Mesenchymal stem cell (in vitro differentiated cells and primary cell): ENCODE measurements around the gene BABAM2.
A peak's percentile ranks its signal among the peaks of the same experiment; 100 is the strongest.

Source experiments
- DNase-seq: peaks from one replicate; pipeline ENCODE4 v3.0.0-alpha.2; 2013
- H2AFZ ChIP-seq: one replicate; pipeline ENCODE4 v1.6.1; 2013; ENCODE audit warnings: low read depth, mild to moderate bottlenecking, control low read depth, inconsistent platforms, low read length, moderate library complexity
- H2AK5ac ChIP-seq: 2 replicates; pipeline ENCODE4 v1.6.1; 2013; ENCODE audit warnings: low read length, moderate library complexity, mild to moderate bottlenecking, inconsistent platforms; ENCODE audit not compliant: severe bottlenecking
- H2BK120ac ChIP-seq: one replicate; pipeline ENCODE4 v1.6.1; 2013; ENCODE audit warnings: low read depth, mild to moderate bottlenecking, inconsistent platforms, low read length, moderate library complexity
- H2BK12ac ChIP-seq, 2 experiments: one replicate each; pipeline ENCODE4 v1.6.1; 2013; ENCODE audit warnings: inconsistent platforms in 2 of 2, low read length in 2 of 2, mild to moderate bottlenecking in 2 of 2, moderate library complexity in 2 of 2, control low read depth in 1 of 2
- H2BK15ac ChIP-seq: one replicate; pipeline ENCODE4 v1.6.1; 2013; ENCODE audit warnings: mild to moderate bottlenecking, low read depth, inconsistent platforms; ENCODE audit not compliant: poor library complexity, severe bottlenecking
- H2BK5ac ChIP-seq: 2 replicates; pipeline ENCODE4 v1.6.1; 2013; ENCODE audit warnings: low read depth, mild to moderate bottlenecking, low read length, control low read depth, inconsistent platforms; ENCODE audit not compliant: poor library complexity, severe bottlenecking
- H3K14ac ChIP-seq, 2 experiments: one replicate each; pipeline ENCODE4 v1.6.1; 2013; ENCODE audit warnings: inconsistent platforms in 2 of 2, low read length in 2 of 2, control low read depth in 1 of 2, mild to moderate bottlenecking in 1 of 2, moderate library complexity in 1 of 2
- H3K18ac ChIP-seq, 2 experiments: one replicate each; pipeline ENCODE4 v1.6.1; 2013; ENCODE audit warnings: inconsistent platforms in 2 of 2, low read length in 2 of 2, control low read depth in 1 of 2, low read depth in 1 of 2, mild to moderate bottlenecking in 1 of 2
- H3K23ac ChIP-seq, 2 experiments: one replicate each; pipeline ENCODE4 v1.6.1; 2013; ENCODE audit warnings: inconsistent platforms in 2 of 2, low read length in 2 of 2, mild to moderate bottlenecking in 2 of 2, moderate library complexity in 2 of 2, control low read depth in 1 of 2
- H3K27ac ChIP-seq: 2 replicates; pipeline ENCODE4 v1.5.1; 2013; ENCODE audit warnings: mild to moderate bottlenecking, moderate library complexity, low read length, control low read depth, inconsistent platforms; ENCODE audit not compliant: poor library complexity, severe bottlenecking
- H3K27me3 ChIP-seq, 2 experiments: 2 replicates each; pipeline versions ENCODE4 v1.6.1 to v1.7.0; 2013; ENCODE audit warnings: low read length in 2 of 2, mild to moderate bottlenecking in 2 of 2, moderate library complexity in 2 of 2, control low read depth in 1 of 2, inconsistent platforms in 1 of 2; ENCODE audit not compliant: control insufficient read depth in 1 of 2, insufficient read depth in 1 of 2
- H3K36me3 ChIP-seq, 2 experiments: 2 replicates each; pipeline versions ENCODE4 v1.6.1 to v1.7.0; 2013; ENCODE audit warnings: low read length in 2 of 2, control low read depth in 1 of 2, inconsistent platforms in 1 of 2, low read depth in 1 of 2, mild to moderate bottlenecking in 1 of 2; ENCODE audit not compliant: insufficient read depth in 2 of 2, control insufficient read depth in 1 of 2
- H3K4ac ChIP-seq, 2 experiments: one replicate each; pipeline ENCODE4 v1.6.1; 2013; ENCODE audit warnings: inconsistent platforms in 2 of 2, low read length in 2 of 2, mild to moderate bottlenecking in 2 of 2, moderate library complexity in 2 of 2, control low read depth in 1 of 2, low read depth in 1 of 2
- H3K4me1 ChIP-seq: 2 replicates; pipeline ENCODE4 v1.6.1; 2013; ENCODE audit warnings: low read depth, low read length, control low read depth; ENCODE audit not compliant: control insufficient read depth, insufficient read depth
- H3K4me2 ChIP-seq: 2 replicates; pipeline ENCODE4 v1.6.1; 2013; ENCODE audit warnings: low read length, mild to moderate bottlenecking, inconsistent platforms; ENCODE audit not compliant: poor library complexity, severe bottlenecking
- H3K4me3 ChIP-seq, 2 experiments: 2 replicates each; pipeline versions ENCODE4 v1.5.1 to v1.7.0; 2013; ENCODE audit warnings: low read length in 2 of 2, mild to moderate bottlenecking in 2 of 2, control low read depth in 1 of 2, low read depth in 1 of 2; ENCODE audit not compliant: insufficient read depth in 1 of 2
- H3K79me1 ChIP-seq: replicated peaks from 2 replicates; pipeline ENCODE4 v1.6.1; 2013; ENCODE audit warnings: mild to moderate bottlenecking, control low read depth, low read length, inconsistent platforms; ENCODE audit not compliant: poor library complexity, severe bottlenecking
- H3K9ac ChIP-seq: 2 replicates; pipeline ENCODE4 v1.7.0; 2013; ENCODE audit warnings: mild to moderate bottlenecking, low read length, moderate library complexity
- H3K9me3 ChIP-seq: 2 replicates; pipeline ENCODE4 v1.7.0; 2013; ENCODE audit warnings: mild to moderate bottlenecking, low read length; ENCODE audit not compliant: control insufficient read depth
- H4K8ac ChIP-seq: one replicate; pipeline ENCODE4 v1.6.1; 2013; ENCODE audit warnings: inconsistent platforms, mild to moderate bottlenecking, low read length, moderate library complexity
- H4K91ac ChIP-seq: one replicate; pipeline ENCODE4 v1.6.1; 2013; ENCODE audit warnings: mild to moderate bottlenecking, low read length, inconsistent platforms
- WGBS: methylation state at CpG from one replicate; pipeline ENCODE4 v1.1.7; 2013; ENCODE audit warnings: mixed read lengths; 5-methylcytosine and 5-hydroxymethylcytosine counted together

Gene BABAM2

DNA sequence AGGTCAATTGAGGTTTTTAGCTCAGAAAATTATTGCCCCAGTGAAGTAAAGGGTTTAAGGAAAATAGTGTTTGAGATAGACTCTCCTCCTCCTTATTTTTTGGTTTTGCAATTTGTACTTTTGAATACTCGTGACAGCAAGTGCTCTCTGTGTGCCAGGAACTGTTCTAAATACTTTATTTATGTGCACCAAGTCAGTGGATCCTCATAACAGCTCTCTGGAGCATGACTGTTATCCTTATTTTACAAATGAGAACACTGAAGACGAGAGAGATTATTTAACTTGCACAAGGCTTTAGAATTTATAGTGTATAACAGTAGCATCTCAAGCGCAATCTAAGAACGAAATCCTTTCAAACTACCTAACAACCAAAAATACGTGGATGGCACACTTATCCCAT lies 24.7 kb downstream of the BABAM2 start:
- Histone ChIP-seq H3K27ac (no peak overlapping the region), H2BK12ac (no peak overlapping the region), H3K27me3 (no peaks in the 10 kb centered on the region), H3K23ac (no peak overlapping the region), H3K9me3 (no peaks in the 10 kb centered on the region), H3K4ac (no peak overlapping the region), H3K79me1 (peaks cover 12% of the 10 kb centered on the region), H3K4me1 (no peaks in the 10 kb centered on the region), H3K4me2 (no peak overlapping the region), H2BK15ac (no peak overlapping the region), H3K14ac (no peak overlapping the region), H2AFZ (no peak overlapping the region), H4K8ac (no peak overlapping the region), H4K91ac (no peak overlapping the region), H2BK5ac (no peak overlapping the region), H3K36me3 (no peaks in the 10 kb centered on the region), H2BK120ac (no peak overlapping the region), H2AK5ac (no peak overlapping the region), H3K9ac (peak overlapping the region; percentile 64), H3K18ac (no peak overlapping the region), H3K4me3 (no peak overlapping the region)
- DNase-seq: no peak
- 70% methylated on average over 4 of the region's 5 CpGs for WGBS

DNA sequence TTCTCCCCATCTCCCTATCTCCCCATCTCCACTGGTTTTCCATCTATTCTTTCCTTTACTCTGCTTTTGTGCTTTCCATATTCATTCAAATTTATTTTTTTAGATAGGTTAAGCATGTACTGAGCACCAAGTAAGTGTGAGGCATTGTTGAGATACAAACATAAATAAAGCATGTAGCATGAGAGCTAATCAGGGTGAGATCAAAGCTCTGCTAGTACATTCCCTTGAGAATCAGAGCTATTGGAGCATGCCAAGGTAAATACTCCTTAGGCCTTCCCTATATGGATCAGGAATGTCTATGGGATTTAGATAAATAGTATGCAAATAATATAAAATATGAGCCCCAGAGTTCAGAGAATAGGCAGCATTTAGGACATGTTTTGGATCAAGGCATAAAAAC lies 25.3 kb downstream of the BABAM2 start:
- Histone ChIP-seq H3K4me2 (no peak overlapping the region), H3K9me3 (no peaks in the 10 kb centered on the region), H3K4ac (no peak overlapping the region), H4K91ac (no peak overlapping the region), H3K79me1 (peaks cover 9% of the 10 kb centered on the region), H3K4me1 (no peaks in the 10 kb centered on the region), H2BK15ac (no peak overlapping the region), H2BK5ac (no peak overlapping the region), H4K8ac (no peak overlapping the region), H3K27me3 (no peaks in the 10 kb centered on the region), H3K27ac (no peak overlapping the region), H2AK5ac (no peak overlapping the region), H3K9ac (peak overlapping the region; percentile 64), H2BK12ac (no peak overlapping the region), H3K14ac (no peak overlapping the region), H3K23ac (no peak overlapping the region), H3K36me3 (no peaks in the 10 kb centered on the region), H3K18ac (no peak overlapping the region), H3K4me3 (no peak overlapping the region), H2AFZ (no peak overlapping the region), H2BK120ac (no peak overlapping the region)
- no peak for DNase-seq

DNA sequence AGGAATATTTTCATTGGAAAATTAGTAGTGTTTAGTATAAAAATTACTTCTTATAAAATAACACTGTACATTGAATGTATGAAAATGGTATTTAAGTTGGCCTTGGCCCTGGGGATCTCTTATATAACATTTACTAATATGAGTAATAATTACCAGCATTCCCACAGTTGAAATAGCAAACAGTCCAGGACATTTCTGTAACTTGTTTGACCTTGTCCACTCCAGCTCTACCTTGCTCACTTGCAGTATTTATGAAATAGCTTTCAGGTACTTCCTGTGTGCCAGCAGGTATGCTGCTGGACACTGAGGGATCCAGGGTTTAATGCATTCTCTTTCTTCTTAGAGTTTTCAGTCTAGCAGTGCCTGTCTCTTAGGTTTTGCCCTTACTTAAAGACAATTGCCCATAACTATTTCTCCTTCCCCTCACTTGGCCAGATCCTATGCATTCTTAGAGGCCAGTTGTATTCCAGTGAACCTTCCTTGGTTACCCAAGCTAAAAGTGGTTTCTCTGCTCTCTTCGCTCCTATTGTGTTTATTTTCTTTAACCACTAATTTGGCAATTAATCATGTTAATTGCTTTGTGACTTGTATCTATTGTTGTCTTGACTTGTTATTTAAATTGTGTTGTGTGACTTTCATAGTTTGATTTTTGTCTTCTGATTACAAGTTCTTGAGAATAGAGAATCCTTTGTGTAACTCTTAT lies 25.9 kb downstream of the BABAM2 start:
- Histone ChIP-seq H3K4ac (no peak overlapping the region), H2BK5ac (no peak overlapping the region), H2BK120ac (no peak overlapping the region), H3K14ac (no peak overlapping the region), H3K27ac (no peak overlapping the region), H3K4me2 (no peak overlapping the region), H3K23ac (no peak overlapping the region), H3K9ac (no peak overlapping the region), H2AK5ac (peak overlapping the region; percentile 4), H3K27me3 (no peaks in the 10 kb centered on the region), H2BK15ac (no peak overlapping the region), H2BK12ac (no peak overlapping the region), H3K4me1 (no peaks in the 10 kb centered on the region), H4K91ac (no peak overlapping the region), H3K79me1 (peaks cover 8% of the 10 kb centered on the region), H2AFZ (no peak overlapping the region), H3K36me3 (no peaks in the 10 kb centered on the region), H3K18ac (no peak overlapping the region), H3K4me3 (no peak overlapping the region), H3K9me3 (no peaks in the 10 kb centered on the region), H4K8ac (no peak overlapping the region)
- DNase-seq: no peak
- WGBS: no CpG with 5 or more reads among the region's 1 CpG

DNA sequence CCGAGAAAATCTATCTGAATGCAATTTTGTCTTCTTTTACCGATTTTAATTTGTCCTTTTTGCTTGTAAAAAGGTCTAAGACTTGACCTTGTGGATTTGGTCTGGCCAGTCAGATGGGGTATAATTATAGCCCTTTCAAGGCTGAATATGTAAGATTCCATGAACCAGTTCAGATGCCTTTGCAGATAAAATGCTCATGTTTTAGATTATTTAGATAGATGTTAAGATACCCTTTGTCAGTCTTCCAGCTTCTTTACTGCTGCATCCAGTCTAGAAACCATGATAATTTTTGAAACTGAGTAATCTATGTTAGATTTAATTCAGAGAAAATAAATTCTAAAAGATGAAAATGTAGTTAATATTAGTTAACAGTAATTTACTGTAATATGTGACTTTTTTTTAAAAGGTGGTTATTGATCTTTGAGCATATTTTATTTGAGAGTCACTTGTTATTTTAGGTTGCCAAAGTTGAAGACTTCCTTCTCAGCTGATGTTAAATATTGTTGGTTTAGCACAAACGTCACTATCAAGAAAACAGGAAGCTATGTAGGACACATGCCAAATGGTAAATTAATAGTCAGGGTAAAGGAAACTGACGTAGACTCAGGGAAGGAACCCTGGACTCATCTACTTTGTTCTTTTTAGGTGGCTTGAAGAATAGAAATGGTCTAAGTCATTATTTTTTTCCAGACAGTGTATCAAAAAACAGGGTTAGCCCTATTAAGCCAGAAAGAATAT lies 29.8 kb downstream of the BABAM2 start:
- Histone ChIP-seq H3K9ac (no peak overlapping the region), H2BK120ac (no peak overlapping the region), H3K4me1 (peaks cover 2% of the 10 kb centered on the region), H3K9me3 (no peaks in the 10 kb centered on the region), H3K4me3 (no peak overlapping the region), H2AK5ac (no peak overlapping the region), H3K36me3 (no peaks in the 10 kb centered on the region), H3K23ac (no peak overlapping the region), H3K27me3 (no peaks in the 10 kb centered on the region), H2AFZ (no peak overlapping the region), H3K79me1 (peaks cover 12% of the 10 kb centered on the region), H2BK5ac (no peak overlapping the region), H3K4ac (no peak overlapping the region), H2BK12ac (no peak overlapping the region), H4K8ac (no peak overlapping the region), H3K18ac (no peak overlapping the region), H2BK15ac (no peak overlapping the region), H3K27ac (peak overlapping the region; percentile 23), H4K91ac (no peak overlapping the region), H3K14ac (no peak overlapping the region), H3K4me2 (no peak overlapping the region)
- DNase-seq: peak; percentile 17
- WGBS: 52% methylated on average over 3 of the region's 4 CpGs
